HEK293T (cell line): ENCODE data around the gene ATP13A2.

ENCODE experiments used
- ARNT ChIP-seq: fragments of 450-650 bp; IDR thresholded peaks from 2 replicates; pipeline ENCODE4 v1.6.1; 2017; ENCODE audit warnings: mild to moderate bottlenecking
- CTBP1 ChIP-seq: fragments of 450-650 bp; IDR thresholded peaks from 2 replicates; pipeline ENCODE4 v1.6.1; 2016; ENCODE audit warnings: borderline replicate concordance
- FOXA1 ChIP-seq: fragments of 450-650 bp; IDR thresholded peaks from 2 replicates; pipeline ENCODE4 v1.6.1; 2016; ENCODE audit warnings: mild to moderate bottlenecking
- FOXK2 ChIP-seq: fragments of 450-650 bp; IDR thresholded peaks from 2 replicates; pipeline ENCODE4 v1.6.1; 2016; ENCODE audit warnings: mild to moderate bottlenecking
- FOXM1 ChIP-seq: fragments of 450-650 bp; IDR thresholded peaks from 2 replicates; pipeline ENCODE4 v1.6.1; 2017; ENCODE audit warnings: mild to moderate bottlenecking, borderline replicate concordance
- SUZ12 ChIP-seq: fragments of 450-650 bp; IDR thresholded peaks from 2 replicates; pipeline ENCODE4 v1.6.1; 2016; ENCODE audit warnings: mild to moderate bottlenecking

- TF ChIP-seq CTBP1 (no peak), SUZ12 (no peak), FOXK2 (no peak), FOXM1 (no peak), FOXA1 (no peak), ARNT (no peak)
Observed at GRCh38 chr1:16976966-16977365, 34.8 kb downstream of the ATP13A2 start.
